PC-3 (cell line): ENCODE results near the gene INAFM2.

ENCODE experiments used
- CTCF ChIP-seq: fragments of 300-600 bp; sonication (generic); conservative IDR thresholded peaks from 2 replicates; pipeline ENCODE4 v1.5.1; 2017; ENCODE audit warnings: antibody characterized with exemption, low read depth, mild to moderate bottlenecking, low read length
- EZH2 ChIP-seq: fragments of 300-600 bp; sonication (generic); IDR thresholded peaks from one replicate; pipeline ENCODE4 v1.6.1; 2017; ENCODE audit warnings: antibody characterized with exemption, mild to moderate bottlenecking, low read length; ENCODE audit not compliant: unreplicated experiment
- EZH2phosphoT487 ChIP-seq: fragments of 300-600 bp; sonication (generic); IDR thresholded peaks from 2 replicates; pipeline ENCODE4 v1.6.1; 2018; ENCODE audit warnings: mild to moderate bottlenecking, antibody characterized with exemption, low read length, borderline replicate concordance

- TF ChIP-seq CTCF: no peak
- no peak for TF ChIP-seq EZH2
- no peak for TF ChIP-seq EZH2phosphoT487
Measured at GRCh38 chr15:40343512-40343911, 20.0 kb downstream of the INAFM2 start.
